HEK293 (cell line): ENCODE data around the gene NECAP2.

Experiments used
- CTCF ChIA-PET: fragments of 350-600 bp; formaldehyde crosslinking; extraction: SDS; loops from one replicate; lab custom pipeline; 2021; ENCODE audit warnings: antibody characterized with exemption; lab: Yijun Ruan, JAX
- POLR2A ChIA-PET: fragments of 300-600 bp; formaldehyde crosslinking; extraction: SDS; loops from one replicate; lab custom pipeline; 2020; ENCODE audit warnings: antibody characterized with exemption, inconsistent platforms; lab: Yijun Ruan, JAX
- H3K27ac ChIP-seq: fragments of 200-500 bp; sonication (Bioruptor generic); 2 replicates; pipeline ENCODE4 v1.5.1; 2014; ENCODE audit warnings: low read depth, low read length, control low read depth, inconsistent platforms; ENCODE audit errors: extremely low read depth
- H3K36me3 ChIP-seq, 2 experiments: fragments of 200-500 bp in 1 of 2; sonication (Bioruptor generic) in 1 of 2; 1 replicate in 1 of 2; 2 replicates in 1 of 2; pipeline ENCODE4 v1.5.1; 2014 to 2017; ENCODE audit warnings: inconsistent platforms in 2 of 2, low read length in 2 of 2; ENCODE audit not compliant: control insufficient read depth in 2 of 2, insufficient read depth in 1 of 2
- H3K4me1 ChIP-seq: fragments of 200-500 bp; sonication (Bioruptor generic); 2 replicates; pipeline ENCODE4 v1.5.1; 2014; ENCODE audit warnings: mild to moderate bottlenecking, low read length, inconsistent platforms; ENCODE audit not compliant: control insufficient read depth, insufficient read depth
- H3K4me3 ChIP-seq: 2 replicates; pipeline ENCODE4 v1.5.1; 2011; ENCODE audit warnings: low read depth, mild to moderate bottlenecking, control low read depth, low read length, moderate library complexity
- H3K9me3 ChIP-seq: fragments of 200-500 bp; sonication (Bioruptor generic); 2 replicates; pipeline ENCODE4 v1.5.1; 2014; ENCODE audit warnings: low read depth, low read length, inconsistent platforms; ENCODE audit not compliant: control insufficient read depth, insufficient read depth
- KLF17 ChIP-seq: fragments of 450-650 bp; formaldehyde crosslinking; IDR thresholded peaks from 2 replicates; pipeline ENCODE4 v1.5.1; 2016; ENCODE audit warnings: missing biosample characterization, missing genetic modification characterization
- MYNN ChIP-seq: fragments of 450-650 bp; formaldehyde crosslinking; IDR thresholded peaks from 2 replicates; pipeline ENCODE4 v1.5.1; 2016; ENCODE audit warnings: missing biosample characterization, missing genetic modification characterization, borderline replicate concordance
- MZF1 ChIP-seq: fragments of 450-650 bp; formaldehyde crosslinking; IDR thresholded peaks from 2 replicates; pipeline ENCODE4 v1.5.1; 2017; ENCODE audit warnings: missing biosample characterization, missing genetic modification characterization, borderline replicate concordance
- SCRT1 ChIP-seq: fragments of 450-650 bp; formaldehyde crosslinking; IDR thresholded peaks from 2 replicates; pipeline ENCODE4 v1.5.1; 2016; ENCODE audit warnings: missing biosample characterization, missing genetic modification characterization, borderline replicate concordance
- TSHZ1 ChIP-seq: fragments of 450-650 bp; formaldehyde crosslinking; IDR thresholded peaks from 2 replicates; pipeline ENCODE4 v1.5.1; 2016; ENCODE audit warnings: missing biosample characterization, missing genetic modification characterization, borderline replicate concordance
- ZBTB1 ChIP-seq: fragments of 450-650 bp; formaldehyde crosslinking; IDR thresholded peaks from 2 replicates; pipeline ENCODE4 v1.5.1; 2016; ENCODE audit warnings: missing biosample characterization, missing genetic modification characterization
- ZFP37 ChIP-seq: fragments of 450-650 bp; formaldehyde crosslinking; IDR thresholded peaks from 2 replicates; pipeline ENCODE4 v1.5.1; 2016; ENCODE audit warnings: missing biosample characterization, missing genetic modification characterization
- ZIC2 ChIP-seq: fragments of 450-650 bp; formaldehyde crosslinking; IDR thresholded peaks from 2 replicates; pipeline ENCODE4 v1.5.1; 2016; ENCODE audit warnings: missing biosample characterization, missing genetic modification characterization
- ZNF112 ChIP-seq: fragments of 450-650 bp; formaldehyde crosslinking; IDR thresholded peaks from 2 replicates; pipeline ENCODE4 v1.5.0; 2017; ENCODE audit warnings: missing biosample characterization, missing genetic modification characterization
- ZNF362 ChIP-seq: fragments of 450-650 bp; formaldehyde crosslinking; IDR thresholded peaks from 2 replicates; pipeline ENCODE4 v1.5.1; 2016; ENCODE audit warnings: missing biosample characterization, missing genetic modification characterization
- ZNF366 ChIP-seq: fragments of 450-650 bp; formaldehyde crosslinking; conservative IDR thresholded peaks from 2 replicates; pipeline ENCODE4 v1.5.1; 2016; ENCODE audit warnings: missing biosample characterization, missing genetic modification characterization
- ZNF37A ChIP-seq: fragments of 450-650 bp; IDR thresholded peaks from 2 replicates; pipeline ENCODE4 v1.5.1; 2018; ENCODE audit warnings: missing biosample characterization, missing genetic modification characterization
- ZNF416 ChIP-seq: fragments of 450-650 bp; formaldehyde crosslinking; IDR thresholded peaks from 2 replicates; pipeline ENCODE4 v1.5.1; 2016; ENCODE audit warnings: missing biosample characterization, missing genetic modification characterization
- ZNF488 ChIP-seq: fragments of 450-650 bp; formaldehyde crosslinking; IDR thresholded peaks from 2 replicates; pipeline ENCODE4 v1.5.1; 2016; ENCODE audit warnings: missing biosample characterization, missing genetic modification characterization
- ZNF518A ChIP-seq: fragments of 450-650 bp; formaldehyde crosslinking; conservative IDR thresholded peaks from 2 replicates; pipeline ENCODE4 v1.5.1; 2016; ENCODE audit warnings: low read depth, missing biosample characterization, missing genetic modification characterization
- ZNF548 ChIP-seq: fragments of 450-650 bp; formaldehyde crosslinking; IDR thresholded peaks from 2 replicates; pipeline ENCODE4 v1.5.1; 2016; ENCODE audit warnings: missing biosample characterization, missing genetic modification characterization
- ZNF585B ChIP-seq: fragments of 450-650 bp; formaldehyde crosslinking; IDR thresholded peaks from 2 replicates; pipeline ENCODE4 v1.5.1; 2016; ENCODE audit warnings: missing biosample characterization, missing genetic modification characterization
- ZNF837 ChIP-seq: fragments of 450-650 bp; formaldehyde crosslinking; IDR thresholded peaks from 2 replicates; pipeline ENCODE4 v1.5.1; 2016; ENCODE audit warnings: missing biosample characterization, missing genetic modification characterization
- ZSCAN16 ChIP-seq: fragments of 450-650 bp; formaldehyde crosslinking; IDR thresholded peaks from 2 replicates; pipeline ENCODE4 v1.5.1; 2016; ENCODE audit warnings: missing biosample characterization, missing genetic modification characterization
- ZSCAN18 ChIP-seq: fragments of 450-650 bp; formaldehyde crosslinking; IDR thresholded peaks from 2 replicates; pipeline ENCODE4 v1.5.1; 2016; ENCODE audit warnings: missing biosample characterization, missing genetic modification characterization
- ZXDB ChIP-seq: fragments of 450-650 bp; formaldehyde crosslinking; IDR thresholded peaks from 2 replicates; pipeline ENCODE4 v1.5.1; 2016; ENCODE audit warnings: missing biosample characterization, missing genetic modification characterization

The NECAP2 gene

GRCh38 chr1:16405441-16405840 is 35.1 kb upstream of the NECAP2 start (continued):
- no peak for TF ChIP-seq TSHZ1
- TF ChIP-seq ZNF37A, result no peak
- TF ChIP-seq ZIC2 (tag by site-specific recombination), result no peak
- no peak for TF ChIP-seq ZNF362 (tag by site-specific recombination)
- TF ChIP-seq ZNF518A (tag by site-specific recombination), result no peak
- TF ChIP-seq ZSCAN16 (tag by site-specific recombination), result no peak
- TF ChIP-seq ZSCAN18 (tag by site-specific recombination), result no peak
- no peak for TF ChIP-seq ZNF366 (tag by site-specific recombination)

- CTCF ChIA-PET, result no interaction called here
- no peak overlapping the region for H3K27ac ChIP-seq
- POLR2A ChIA-PET, result no interaction called here
- TF ChIP-seq ZNF416 (tag by site-specific recombination), result no peak
- peak; percentile 68; the same call in 1 of the 2 replicates for TF ChIP-seq ZNF548 (tag by site-specific recombination)
- TF ChIP-seq, all 188 proteins: peak for 1
- Histone ChIP-seq H3K4me3 (no peak overlapping the region), H3K9me3 (no peaks in the 10 kb centered on the region), H3K4me1 (no peaks in the 10 kb centered on the region), H3K36me3 (no peaks in the 10 kb centered on the region)
Measured at GRCh38 chr1:16406868-16407267, 33.7 kb upstream of the NECAP2 start.

GRCh38 chr1:16409536-16410152 is 30.9 kb upstream of the NECAP2 start:
- H3K27ac ChIP-seq, result no peak overlapping the region
- no peak overlapping the region for H3K4me3 ChIP-seq
- H3K9me3 ChIP-seq, result no peaks in the 10 kb centered on the region
- no peaks in the 10 kb centered on the region for H3K36me3 ChIP-seq
- ChIA-PET POLR2A (no interaction called here), CTCF (no interaction called here)
- H3K4me1 ChIP-seq, result no peaks in the 10 kb centered on the region
- TF ChIP-seq ZXDB (no peak), ZNF837 (tag by site-specific recombination) (no peak), MZF1 (no peak), ZNF585B (no peak), SCRT1 (tag by site-specific recombination) (no peak), MYNN (tag by site-specific recombination) (no peak), KLF17 (no peak), ZBTB1 (tag by site-specific recombination) (no peak), ZNF112 (tag by site-specific recombination) (no peak), ZNF488 (tag by site-specific recombination) (no peak), ZFP37 (tag by site-specific recombination) (no peak)
